Stimulated activated CD4-positive, alpha-beta T cell treated with anti-CD3 and anti-CD28 coated beads, Interleukin-2, amount 100 ng/mL, for 4 hours (primary cell): ENCODE results near the gene FRYL.
"Not testable (repeated sequence)": the region's sequence is repeated elsewhere in the genome, so short reads cannot be mapped to it uniquely, and the experiment has no call there.

ENCODE experiments used
- DNase-seq: peaks from one replicate; pipeline ENCODE4 v3.0.0-alpha.2; 2020; ENCODE audit warnings: low read depth

Gene FRYL

DNA sequence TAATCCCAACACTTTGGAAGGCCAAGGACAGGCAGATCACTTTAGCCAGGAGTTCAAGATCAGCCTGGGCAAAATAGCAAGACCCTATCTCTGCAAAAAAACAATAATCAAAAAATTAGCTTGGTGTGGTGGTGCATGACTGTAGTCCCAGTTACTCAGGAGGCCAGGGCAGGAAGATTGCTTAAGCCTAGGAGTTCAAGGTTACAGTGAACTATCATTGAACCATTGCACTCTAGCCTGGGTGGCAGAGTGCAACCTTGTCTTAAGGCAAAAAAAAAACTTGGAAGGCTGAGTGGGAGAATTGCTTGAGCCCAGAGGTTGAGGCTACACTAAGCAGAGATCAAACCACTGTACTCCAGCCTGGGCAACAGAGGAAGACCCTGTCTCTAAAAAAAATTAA is 5.2 kb upstream of the FRYL start:
- no peak for DNase-seq

GRCh38 chr4:48781968-48782367 is 1.9 kb upstream of the FRYL start:
- DNase-seq = no peak

GRCh38 chr4:48780865-48781214 is 761 bp upstream of the FRYL start:
- peak; percentile 33 for DNase-seq

GRCh38 chr4:48779095-48779997 is 733 bp downstream of the FRYL start:
- peak; percentile 47 for DNase-seq

DNA sequence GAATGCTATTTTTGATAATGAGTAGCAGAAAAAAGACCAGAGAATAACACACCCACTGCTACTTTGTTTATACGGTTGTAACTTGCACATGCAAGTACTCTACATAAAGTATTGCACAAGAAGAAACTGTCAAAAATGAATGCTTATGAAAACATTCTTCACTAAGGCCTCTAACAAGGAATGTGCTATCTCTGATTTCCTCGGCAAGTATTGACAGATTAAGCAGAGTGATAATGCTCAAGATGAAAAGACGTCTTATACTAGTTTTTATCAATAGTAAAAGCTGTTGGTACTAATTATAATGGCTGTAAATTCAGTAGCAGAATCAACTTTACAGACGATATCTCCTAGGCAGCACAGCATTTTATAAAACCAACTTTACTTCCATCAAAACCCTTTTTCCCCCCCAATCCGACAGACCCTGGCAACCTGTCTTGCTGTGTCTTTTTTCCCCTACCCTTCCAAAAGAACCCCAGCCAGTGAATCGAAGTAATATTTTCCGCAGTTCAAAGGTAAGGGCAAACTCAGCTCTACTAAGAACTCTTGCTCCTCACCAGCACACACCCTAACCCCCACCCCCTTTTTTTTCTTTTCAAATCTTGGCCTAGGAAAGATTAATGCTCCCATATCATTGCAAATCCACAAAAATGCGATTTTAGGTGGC is 1.5 kb downstream of the FRYL start:
- DNase-seq = no peak

- DNase-seq = no peak
Observed at GRCh38 chr4:48777739-48778138, 2.3 kb downstream of the FRYL start.

GRCh38 chr4:48774760-48775710 is 5.0 kb downstream of the FRYL start:
- no peak for DNase-seq

GRCh38 chr4:48772556-48772955 is 7.5 kb downstream of the FRYL start:
- DNase-seq = no peak

- DNase-seq = no peak
Observed at GRCh38 chr4:48767055-48767929, 12.8 kb downstream of the FRYL start.

DNA sequence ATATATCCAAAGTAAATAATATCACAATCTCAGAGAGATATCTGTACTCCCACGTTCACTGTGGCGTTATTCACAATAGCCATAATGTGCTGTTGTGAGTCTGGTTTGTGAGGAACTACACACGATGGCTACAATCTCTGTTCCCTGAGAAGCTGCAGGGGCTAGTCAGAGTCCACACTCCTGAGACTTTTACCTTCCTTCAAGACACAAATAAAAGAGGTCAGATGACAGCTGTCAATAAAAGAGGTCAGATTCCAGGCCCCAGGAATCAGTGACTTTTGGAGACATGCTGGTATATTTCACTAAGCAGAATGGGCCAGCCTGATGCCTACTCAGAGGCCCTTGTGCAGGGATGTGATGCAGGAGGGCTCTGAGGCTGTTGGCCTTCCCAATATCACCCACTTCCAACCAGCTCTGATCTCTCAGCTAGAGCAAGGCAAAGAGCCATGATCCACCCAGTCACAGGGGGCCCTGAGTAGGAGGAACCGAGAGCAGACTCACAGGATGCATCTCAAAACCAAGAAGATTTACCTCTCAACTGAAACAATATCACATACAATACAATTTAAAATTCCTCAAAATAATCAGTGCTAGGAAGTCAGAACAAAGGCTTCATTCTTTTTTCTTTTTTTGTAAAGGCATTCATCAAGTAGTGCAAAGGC is 13.8 kb downstream of the FRYL start:
- DNase-seq = no peak

- no peak for DNase-seq
Observed at GRCh38 chr4:48762408-48762807, 17.7 kb downstream of the FRYL start.

DNA sequence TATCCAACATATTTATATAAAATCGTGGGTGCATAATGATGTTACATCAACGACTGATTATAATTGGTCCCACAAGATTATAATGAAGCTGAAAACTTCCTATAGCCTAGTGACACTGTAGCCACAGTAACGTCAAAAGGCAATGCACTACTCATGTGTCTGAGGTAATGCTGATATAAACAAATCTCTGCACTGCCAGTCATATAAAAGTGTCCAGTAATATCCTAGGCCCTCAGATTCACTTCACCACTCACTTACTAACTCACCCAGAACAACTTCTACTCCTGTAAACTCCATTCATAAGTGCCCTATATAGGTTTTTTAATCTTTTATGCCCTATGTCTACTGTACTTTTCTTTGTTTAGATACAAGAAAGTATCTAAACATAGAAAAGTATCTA is 18.8 kb downstream of the FRYL start:
- no peak for DNase-seq

DNA sequence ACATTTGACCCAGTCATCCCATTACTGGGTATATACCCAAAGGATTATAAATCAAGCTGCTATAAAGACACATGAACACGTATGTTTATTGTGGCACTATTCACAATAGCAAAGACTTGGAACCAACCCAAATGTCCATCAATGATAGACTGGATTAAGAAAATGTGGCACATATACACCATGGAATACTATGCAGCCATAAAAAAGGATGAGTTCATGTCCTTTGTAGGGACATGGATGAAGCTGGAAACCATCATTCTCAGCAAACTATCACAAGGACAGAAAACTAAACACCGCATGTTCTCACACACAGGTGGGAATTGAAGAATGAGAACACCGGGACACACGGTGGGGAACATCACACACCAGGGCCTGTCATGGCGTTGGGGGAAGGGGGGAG is 21.4 kb downstream of the FRYL start:
- DNase-seq = not testable (repeated sequence)

DNA sequence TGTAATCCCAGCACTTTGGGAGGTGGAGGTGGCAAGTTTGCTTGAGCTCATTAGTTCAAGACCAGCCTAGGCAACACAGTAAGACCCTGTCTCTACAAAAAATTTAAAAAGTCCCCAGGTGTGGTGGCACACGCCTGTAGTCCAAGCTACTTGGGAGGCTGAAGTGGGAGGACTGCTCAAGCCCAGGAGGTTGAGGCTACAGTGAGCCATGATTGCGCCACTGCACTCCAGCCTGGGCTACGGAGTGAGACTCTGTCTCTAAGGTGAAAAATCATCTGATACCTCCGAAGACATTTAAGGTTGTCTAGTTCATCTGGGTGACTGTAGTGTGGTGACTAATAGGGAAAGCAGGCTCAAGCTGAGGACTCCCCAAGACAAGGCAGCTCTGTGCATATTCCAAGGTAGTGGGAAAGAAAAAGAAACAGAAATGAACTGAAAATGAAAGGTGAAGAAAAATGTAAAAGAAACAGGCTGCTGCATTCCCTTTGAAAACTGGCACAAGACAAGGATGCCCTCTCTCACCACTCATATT is 23.3 kb downstream of the FRYL start:
- no peak for DNase-seq

DNA sequence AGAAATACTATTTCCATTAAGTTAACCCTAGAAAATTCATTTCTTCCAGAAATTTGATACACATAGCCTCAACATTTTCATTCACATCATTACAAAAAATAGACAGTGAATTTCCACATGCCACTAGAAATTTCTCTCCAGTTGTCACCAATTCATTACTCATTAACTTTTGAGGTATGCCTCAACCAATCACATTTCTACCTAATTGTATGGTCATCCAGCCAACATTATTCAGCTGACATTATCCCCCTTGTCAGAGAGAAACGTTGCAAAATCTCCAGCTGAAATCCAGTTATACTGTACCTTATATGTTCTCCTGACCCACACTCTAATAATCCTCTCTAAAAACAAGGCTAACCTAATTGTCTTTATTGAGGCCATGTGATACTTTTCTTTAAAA is 24.8 kb downstream of the FRYL start:
- no peak for DNase-seq

- no peak for DNase-seq
Observed at GRCh38 chr4:48753159-48753558, 26.9 kb downstream of the FRYL start.

- DNase-seq = no peak
Observed at GRCh38 chr4:48752726-48753125, 27.4 kb downstream of the FRYL start.

DNA sequence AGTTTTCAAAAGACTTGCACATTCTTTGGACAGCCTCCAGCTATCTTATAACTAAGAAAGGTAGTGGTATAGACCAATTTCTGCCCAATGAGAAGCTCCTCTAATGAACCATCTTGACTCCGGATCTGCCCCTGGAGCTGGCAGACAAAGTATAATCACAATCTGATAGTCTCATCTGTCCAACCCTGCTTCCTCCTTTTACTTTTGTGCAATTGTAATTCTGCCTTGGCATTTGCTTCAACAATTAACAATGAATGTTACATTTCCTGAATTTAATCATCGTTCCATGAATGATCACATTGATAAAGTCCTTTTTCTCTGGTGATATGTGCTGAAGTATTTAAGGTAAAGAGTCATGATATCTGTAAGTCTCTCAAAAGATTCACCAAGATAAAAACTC is 27.8 kb downstream of the FRYL start:
- no peak for DNase-seq

DNA sequence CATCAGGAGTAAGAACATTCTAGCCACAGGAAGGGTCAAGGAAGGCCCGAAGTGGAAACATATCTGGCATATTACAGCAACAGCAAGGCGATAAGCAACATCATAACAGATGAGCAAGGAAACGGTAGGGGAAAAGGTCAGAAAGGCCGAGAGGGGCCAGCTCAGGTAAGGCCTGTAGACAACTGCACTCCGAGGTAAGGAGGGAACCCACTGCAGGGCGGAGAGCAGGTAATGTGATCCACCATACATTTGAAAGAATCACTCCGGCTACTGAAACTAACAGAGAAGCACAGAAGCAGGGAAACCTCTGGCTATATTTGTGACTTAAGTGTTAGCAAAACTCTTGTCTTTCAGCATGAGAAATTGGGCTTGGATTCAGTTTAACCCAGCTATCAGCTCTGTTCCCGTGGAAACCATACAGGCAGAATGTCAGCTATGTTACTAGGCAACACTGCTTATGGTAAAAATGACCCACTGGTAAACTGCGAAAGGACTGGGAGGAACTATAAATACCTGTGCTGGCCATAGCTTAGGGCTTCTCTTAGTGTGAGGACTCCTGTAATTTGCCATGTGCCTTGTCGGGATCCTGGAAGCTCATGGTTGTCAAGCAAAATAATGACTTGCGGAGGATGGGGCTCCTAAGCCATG is 31.0 kb downstream of the FRYL start:
- DNase-seq = no peak
